GM12892 (cell line): ENCODE results near the gene BEX3.

Source experiments
- POLR2A ChIP-seq: IDR thresholded peaks from 2 replicates; pipeline ENCODE4 v1.6.1; 2011; ENCODE audit warnings: low read depth, low read length, control low read depth
- POLR2AphosphoS5 ChIP-seq: IDR thresholded peaks from 2 replicates; pipeline ENCODE4 v1.6.1; 2011; ENCODE audit warnings: low read depth, low read length, control low read depth

DNA sequence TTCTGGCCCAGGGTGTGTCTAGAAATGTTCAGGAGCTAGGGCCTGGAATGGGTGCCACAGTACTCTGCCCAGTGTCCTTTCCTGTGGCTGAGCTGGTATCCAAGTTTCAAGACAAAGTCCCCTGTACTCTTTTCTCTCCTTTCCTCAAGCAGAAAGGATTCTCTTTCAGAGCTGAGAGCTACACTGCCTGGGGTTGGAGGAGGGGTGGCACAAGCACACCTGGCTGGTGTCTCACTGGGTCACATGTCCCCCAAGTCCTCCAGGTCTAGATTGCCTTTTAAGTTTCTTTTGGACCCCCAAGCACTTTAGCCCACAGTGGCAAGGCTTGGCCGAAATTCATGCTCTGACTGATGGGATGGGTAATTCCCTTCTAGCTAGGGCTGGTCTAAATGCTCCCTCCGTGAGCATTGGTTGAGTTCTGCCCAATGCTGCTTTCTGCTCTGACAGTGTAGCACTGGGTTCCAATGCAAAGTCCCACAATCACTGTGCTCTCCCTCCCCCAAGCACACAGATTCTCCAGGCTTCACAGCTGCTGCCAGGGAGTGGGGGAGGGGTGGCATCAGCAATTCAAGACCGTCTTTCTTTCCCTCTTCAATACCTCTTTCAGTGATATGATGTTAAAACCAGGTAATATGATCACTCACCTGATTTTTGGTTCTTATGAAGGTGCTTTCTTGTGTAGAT, 47.8 kb downstream of the BEX3 start:
- no peak for TF ChIP-seq POLR2AphosphoS5
- no peak for TF ChIP-seq POLR2A
